GM23338 (cell line): ENCODE measurements around the gene NCAPD2. TPM values are rescaled to one million over a fixed set of nuclear protein-coding genes. Genes with fewer than 3 reads are reported as not detected.

ENCODE experiments used
- ATAC-seq: fragments of 200-7000 bp; cut with Tn5 transposase; 3 replicates; pipeline ENCODE4 v1.9.1; 2020
- DNase-seq: peaks from one replicate; pipeline ENCODE4 v3.0.0-alpha.2; 2015; ENCODE audit warnings: low spot score
- H2AFZ ChIP-seq: fragments of 200-600 bp; sonication (generic); 2 replicates; pipeline ENCODE4 v1.8.0; 2016; ENCODE audit warnings: antibody characterized with exemption, mild to moderate bottlenecking, moderate library complexity
- H3F3A ChIP-seq: fragments of 200-600 bp; sonication (generic); replicated peaks from 2 replicates; pipeline ENCODE4 v1.8.0; 2017; ENCODE audit warnings: antibody characterized with exemption, mixed run types, low read depth
- H3K27ac ChIP-seq: fragments of 200-600 bp; sonication (generic); 2 replicates; pipeline ENCODE4 v1.6.1; 2016; ENCODE audit warnings: low read depth
- H3K27me3 ChIP-seq: fragments of 200-600 bp; sonication (generic); 2 replicates; pipeline ENCODE4 v1.8.0; 2016; ENCODE audit warnings: mild to moderate bottlenecking, mixed run types, moderate library complexity; ENCODE audit not compliant: insufficient read depth
- H3K36me3 ChIP-seq: fragments of 200-600 bp; sonication (generic); 2 replicates; pipeline ENCODE4 v1.8.0; 2016; ENCODE audit warnings: mild to moderate bottlenecking; ENCODE audit not compliant: insufficient read depth
- H3K4me1 ChIP-seq: fragments of 200-600 bp; sonication (generic); 2 replicates; pipeline ENCODE4 v1.8.0; 2016; ENCODE audit warnings: mild to moderate bottlenecking, moderate library complexity; ENCODE audit not compliant: insufficient read depth
- H3K4me2 ChIP-seq: fragments of 200-600 bp; sonication (generic); 2 replicates; pipeline ENCODE4 v1.7.1; 2017; ENCODE audit warnings: mixed run types
- H3K4me3 ChIP-seq: fragments of 200-600 bp; sonication (generic); 2 replicates; pipeline ENCODE4 v1.6.1; 2016; ENCODE audit warnings: mixed run types
- H3K79me2 ChIP-seq: fragments of 200-600 bp; sonication (generic); replicated peaks from 2 replicates; pipeline ENCODE4 v1.8.0; 2017; ENCODE audit warnings: mild to moderate bottlenecking; ENCODE audit not compliant: insufficient read depth
- H3K9me2 ChIP-seq: fragments of 200-600 bp; sonication (generic); 2 replicates; pipeline ENCODE4 v1.8.0; 2017; ENCODE audit not compliant: insufficient read depth
- H4K20me1 ChIP-seq: fragments of 200-600 bp; sonication (generic); replicated peaks from 2 replicates; pipeline ENCODE4 v1.8.0; 2017; ENCODE audit warnings: mild to moderate bottlenecking; ENCODE audit not compliant: insufficient read depth
- H3K27ac Mint-ChIP-seq: 2 replicates; pipeline ENCODE4 v1.8.0; 2020; ENCODE audit warnings: inconsistent platforms, mild to moderate bottlenecking, moderate library complexity, mixed read lengths
- H3K27me3 Mint-ChIP-seq: 3 replicates; pipeline ENCODE4 v1.8.0; 2022; ENCODE audit warnings: low read depth, mild to moderate bottlenecking, moderate library complexity, mixed read lengths, inconsistent platforms; ENCODE audit not compliant: insufficient read depth, poor library complexity
- H3K36me3 Mint-ChIP-seq: 3 replicates; pipeline ENCODE4 v1.8.0; 2021; ENCODE audit warnings: low read depth, mild to moderate bottlenecking, inconsistent platforms, moderate library complexity, mixed read lengths
- H3K4me1 Mint-ChIP-seq: 3 replicates; pipeline ENCODE4 v1.8.0; 2020; ENCODE audit warnings: mild to moderate bottlenecking, inconsistent platforms, mixed read lengths
- H3K4me3 Mint-ChIP-seq: 3 replicates; pipeline ENCODE4 v1.8.0; 2021; ENCODE audit warnings: moderate library complexity, mild to moderate bottlenecking, inconsistent platforms, mixed read lengths
- H3K9me3 Mint-ChIP-seq: 3 replicates; pipeline ENCODE4 v1.8.0; 2020; ENCODE audit warnings: moderate library complexity, mild to moderate bottlenecking, inconsistent platforms, mixed read lengths
- CTCF ChIP-seq, 2 experiments: fragments of 200-600 bp in 1 of 2; sonication (generic) in 1 of 2; conservative IDR thresholded peaks; 2 replicates each; pipeline versions ENCODE4 v1.5.1 to v1.6.1; 2016 to 2017; ENCODE audit warnings: antibody characterized with exemption in 2 of 2, low read depth in 2 of 2, mild to moderate bottlenecking in 2 of 2, moderate library complexity in 1 of 2
- ETS1 ChIP-seq: IDR thresholded peaks from 2 replicates; pipeline ENCODE4 v1.6.1; 2016; ENCODE audit warnings: antibody characterized with exemption
- EZH2phosphoT487 ChIP-seq: fragments of 200-600 bp; sonication (generic); IDR thresholded peaks from one replicate; pipeline ENCODE4 v1.8.1; 2018; ENCODE audit warnings: antibody characterized with exemption; ENCODE audit not compliant: unreplicated experiment
- JUNB ChIP-seq: IDR thresholded peaks from one replicate; pipeline ENCODE4 v1.6.1; 2016; ENCODE audit warnings: antibody characterized with exemption; ENCODE audit not compliant: unreplicated experiment
- NANOG ChIP-seq: IDR thresholded peaks from 2 replicates; pipeline ENCODE4 v1.6.1; 2016; ENCODE audit warnings: antibody characterized with exemption, borderline replicate concordance
- POLR2AphosphoS5 ChIP-seq: IDR thresholded peaks from 2 replicates; pipeline ENCODE4 v1.6.1; 2016; ENCODE audit warnings: antibody characterized with exemption, low read depth
- REST ChIP-seq: IDR thresholded peaks from one replicate; pipeline ENCODE4 v1.6.1; 2018; ENCODE audit warnings: antibody characterized with exemption; ENCODE audit not compliant: unreplicated experiment
- ZNF114 ChIP-seq: fragments of 250-450 bp; sonication (Bioruptor Pico); IDR thresholded peaks from 2 replicates; pipeline ENCODE4 v1.5.0; 2020; ENCODE audit warnings: mild to moderate bottlenecking, moderate library complexity
- polyA plus RNA-seq: library from polyadenylated mRNA; unstranded; fragments of >200 nt; fragmentation: Nextera tagmentation; extraction: Ambion mirVana; gene quantifications from 2 replicates; pipeline ENCODE4 v1.2.1, GENCODE V29; 2016
- total RNA-seq: library from RNA; depleted of rRNA; stranded (reverse); fragments of >200 nt; shearing (Covaris generic); gene quantifications from 2 replicates; pipeline ENCODE4 v1.2.3, GENCODE V29; 2014

The NCAPD2 gene
- total and polyA plus RNA-seq, 2 experiments from 2014 or later = 34.2 to 217 TPM

- no peak for TF ChIP-seq REST
- no peak for TF ChIP-seq ETS1
Measured at GRCh38 chr12:6534695-6534944, 40.7 kb downstream of the NCAPD2 start (continued).

GRCh38 chr12:6534945-6535696 is 41.2 kb downstream of the NCAPD2 start:
- DNase-seq (peak; percentile 82), ATAC-seq (peak; percentile 3)
- peak overlapping the region; percentile 98 for H3K27ac ChIP-seq
- no peaks in the 10 kb centered on the region for H3K27me3 ChIP-seq
- peak overlapping the region; percentile 96 for H3K4me3 ChIP-seq
- peaks cover 38% of the 10 kb centered on the region for H3K4me1 ChIP-seq
- H3K4me2 ChIP-seq = peak overlapping the region; percentile 96
- Mint-ChIP-seq H3K9me3 (peaks cover 20% of the 10 kb centered on the region; the same call in 2 of the 3 replicates), H3K27me3 (peaks cover 67% of the 10 kb centered on the region), H3K36me3 (peaks cover 80% of the 10 kb centered on the region), H3K4me1 (peaks cover 45% of the 10 kb centered on the region), H3K4me3 (peak overlapping the region; percentile 93), H3K27ac (peak overlapping the region; percentile 100)
- TF ChIP-seq EZH2phosphoT487 (no peak), CTCF (conservative IDR thresholded peaks at IDR 0.05; ENCODE audit: low read depth in 2 of 2) (no peak), POLR2AphosphoS5 (peak; percentile 57), ETS1 (peak; percentile 67; the same call in 1 of the 2 replicates), JUNB (no peak), REST (no peak), ZNF114 (no peak), NANOG (no peak)
- peaks cover 82% of the 10 kb centered on the region for H3F3A ChIP-seq
- H3K79me2 ChIP-seq = peaks cover 35% of the 10 kb centered on the region
- no peak overlapping the region for H2AFZ ChIP-seq
- peaks cover 41% of the 10 kb centered on the region for H3K36me3 ChIP-seq
- peaks cover 23% of the 10 kb centered on the region for H4K20me1 ChIP-seq
- H3K9me2 ChIP-seq = no peaks in the 10 kb centered on the region
